ENCODE data around the gene GOLGA6L2.
"Not testable (repeated sequence)": the region's sequence is repeated elsewhere in the genome, so short reads cannot be mapped to it uniquely, and the experiment has no call there.

Gene GOLGA6L2

GRCh38 chr15:23447107-23447500 is at the start of gene GOLGA6L2:
TSS of gene GOLGA6L2 (minus strand) at chr15:23447243. CDS start at chr15:23447181, 62 bp downstream.
- no peak for DNase-seq (ENCODE audit: low read depth in 2 of 2)

- DNase-seq (ENCODE audit: low read depth in 2 of 2): no peak
These were observed 37.8 kb upstream of the GOLGA6L2 start for GRCh38 chr15:23484870-23485269.

GRCh38 chr15:23483821-23484299 is 36.8 kb upstream of the GOLGA6L2 start:
- DNase-seq (ENCODE audit: low read depth in 2 of 2): no peak

- no peak for DNase-seq (ENCODE audit: low read depth in 2 of 2)
These were observed 35.9 kb upstream of the GOLGA6L2 start for GRCh38 chr15:23482764-23483489.

GRCh38 chr15:23482228-23482627 is 35.2 kb upstream of the GOLGA6L2 start:
- no peak for DNase-seq (ENCODE audit: low read depth in 2 of 2)

GRCh38 chr15:23477920-23478319 is 30.9 kb upstream of the GOLGA6L2 start:
- DNase-seq (ENCODE audit: low read depth in 2 of 2): no peak

GRCh38 chr15:23472678-23473077 is 25.6 kb upstream of the GOLGA6L2 start:
- no peak for DNase-seq (ENCODE audit: low read depth in 2 of 2)

GRCh38 chr15:23472033-23472432 is 25.0 kb upstream of the GOLGA6L2 start:
- no peak for DNase-seq (ENCODE audit: low read depth in 2 of 2)

GRCh38 chr15:23467110-23467600 is 20.1 kb upstream of the GOLGA6L2 start:
- no peak for DNase-seq (ENCODE audit: low read depth in 2 of 2)

- no peak for DNase-seq (ENCODE audit: low read depth in 2 of 2)
These were observed 10.8 kb upstream of the GOLGA6L2 start for GRCh38 chr15:23457890-23458289.

- no peak for DNase-seq (ENCODE audit: low read depth in 2 of 2)
These were observed 582 bp downstream of the GOLGA6L2 start for GRCh38 chr15:23446215-23447106.

- DNase-seq (ENCODE audit: low read depth in 2 of 2): no peak
These were observed 2.8 kb downstream of the GOLGA6L2 start for GRCh38 chr15:23444269-23444668.

GRCh38 chr15:23441204-23441603 is 5.8 kb downstream of the GOLGA6L2 start:
- no peak for DNase-seq (ENCODE audit: low read depth in 2 of 2)

GRCh38 chr15:23440596-23440995 is 6.4 kb downstream of the GOLGA6L2 start:
- DNase-seq (ENCODE audit: low read depth in 2 of 2): no peak

- no peak for DNase-seq (ENCODE audit: low read depth in 2 of 2)
These were observed 7.5 kb downstream of the GOLGA6L2 start for GRCh38 chr15:23439513-23439912.

GRCh38 chr15:23438816-23439466 is 8.1 kb downstream of the GOLGA6L2 start:
- DNase-seq (ENCODE audit: low read depth in 2 of 2): no peak

- DNase-seq (ENCODE audit: low read depth in 2 of 2): no peak
These were observed 9.4 kb downstream of the GOLGA6L2 start for GRCh38 chr15:23437673-23438072.

- no peak for DNase-seq (ENCODE audit: low read depth in 2 of 2)
These were observed 9.9 kb downstream of the GOLGA6L2 start for GRCh38 chr15:23437146-23437545.

GRCh38 chr15:23436421-23436820 is 10.6 kb downstream of the GOLGA6L2 start:
- DNase-seq (ENCODE audit: low read depth in 2 of 2): no peak

GRCh38 chr15:23434699-23435098 is 12.3 kb downstream of the GOLGA6L2 start:
- DNase-seq (ENCODE audit: low read depth in 2 of 2): not testable (repeated sequence)

- DNase-seq (ENCODE audit: low read depth in 2 of 2): not testable (repeated sequence)
These were observed 21.7 kb downstream of the GOLGA6L2 start for GRCh38 chr15:23425327-23425726.
